HG02588 (cell line): ENCODE results near the gene WDR37.
"Not testable (repeated sequence)": the region's sequence is repeated elsewhere in the genome, so short reads cannot be mapped to it uniquely, and the experiment has no call there.

Experiments used
- ATAC-seq: cut with Tn5 transposase; IDR thresholded peaks from one replicate; pipeline ENCODE4 v1.9.1; 2021; ENCODE audit warnings: mild to moderate bottlenecking, moderate library complexity; ENCODE audit not compliant: unreplicated experiment

The WDR37 gene

DNA sequence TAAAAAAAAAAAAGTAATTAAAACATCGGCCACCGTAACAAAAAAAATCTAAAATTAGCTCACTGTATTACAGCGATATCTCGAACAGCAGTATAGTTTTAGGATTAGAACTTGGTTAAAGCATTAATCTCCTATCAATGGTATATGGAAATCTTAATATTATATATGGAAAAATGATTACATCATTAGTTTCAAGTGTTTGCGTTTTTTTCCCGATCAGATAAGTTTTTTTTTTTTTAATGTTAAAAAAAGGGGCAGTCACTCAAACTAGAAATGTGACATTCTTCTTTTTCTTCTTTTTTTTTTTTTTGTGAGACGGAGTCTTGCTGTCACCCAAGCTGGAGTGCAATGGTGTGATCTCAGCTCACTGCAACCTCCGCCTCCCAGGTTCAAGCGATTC is 14.7 kb upstream of the WDR37 start:
- no peak for ATAC-seq

DNA sequence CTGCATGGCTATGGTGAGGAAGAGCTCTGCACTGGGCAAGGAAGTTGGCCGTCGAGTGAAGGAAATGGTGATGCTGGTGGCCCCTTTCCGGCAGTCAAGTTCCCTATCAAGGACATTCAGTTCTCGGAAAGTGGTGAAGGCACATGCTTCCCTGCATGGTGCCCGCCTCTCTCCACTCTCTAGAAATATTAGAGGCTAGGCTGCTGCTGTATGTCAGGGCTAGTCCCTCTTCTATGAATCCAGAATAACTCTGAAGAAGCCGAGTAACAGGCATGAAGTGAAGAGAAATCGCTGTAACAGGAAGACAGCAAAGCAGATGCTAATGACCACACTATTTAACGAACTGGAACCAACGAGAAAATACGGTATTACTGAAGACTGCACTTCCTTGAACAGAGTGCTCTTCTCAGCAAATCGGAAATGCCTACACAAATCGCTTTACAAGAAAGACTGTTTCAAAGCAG is 12.6 kb upstream of the WDR37 start:
- ATAC-seq: no peak

DNA sequence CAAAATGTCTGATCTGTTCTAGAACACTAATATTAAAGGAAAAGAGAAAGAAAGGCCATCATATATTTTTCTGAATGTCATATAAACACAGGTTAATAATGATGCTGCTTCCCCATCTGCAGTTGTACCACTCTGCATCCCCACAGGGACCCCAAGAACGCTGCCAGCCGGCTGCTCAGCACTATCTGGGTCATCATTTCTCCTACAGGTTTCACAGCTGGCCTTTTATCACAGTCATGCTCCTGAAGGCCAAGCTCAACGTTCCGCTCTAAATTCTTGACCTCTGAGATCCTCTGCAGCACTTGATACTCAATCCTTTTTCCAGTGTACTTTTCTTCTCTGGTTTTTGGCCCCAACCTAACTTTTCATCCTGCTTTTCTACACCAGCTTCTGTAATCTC is 12.0 kb upstream of the WDR37 start:
- no peak for ATAC-seq

DNA sequence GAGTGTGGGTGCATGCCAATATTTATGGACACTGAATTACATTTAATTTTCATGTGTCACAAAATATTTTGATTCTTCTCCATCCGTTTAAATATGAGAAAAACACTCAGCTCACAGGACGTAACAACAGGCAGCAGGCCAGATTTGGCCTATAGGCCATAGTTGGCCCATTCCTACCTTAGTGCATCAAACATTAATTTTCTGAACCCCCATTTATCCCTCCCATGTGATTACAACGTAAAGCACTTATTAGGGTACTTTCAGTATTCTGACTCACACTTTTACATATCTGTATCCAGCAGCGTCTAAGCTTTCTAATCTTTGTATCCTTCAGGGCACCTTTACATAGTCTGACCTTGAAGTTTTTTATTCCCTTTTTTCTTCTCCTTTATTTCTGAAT is 11.2 kb upstream of the WDR37 start:
- no peak for ATAC-seq

DNA sequence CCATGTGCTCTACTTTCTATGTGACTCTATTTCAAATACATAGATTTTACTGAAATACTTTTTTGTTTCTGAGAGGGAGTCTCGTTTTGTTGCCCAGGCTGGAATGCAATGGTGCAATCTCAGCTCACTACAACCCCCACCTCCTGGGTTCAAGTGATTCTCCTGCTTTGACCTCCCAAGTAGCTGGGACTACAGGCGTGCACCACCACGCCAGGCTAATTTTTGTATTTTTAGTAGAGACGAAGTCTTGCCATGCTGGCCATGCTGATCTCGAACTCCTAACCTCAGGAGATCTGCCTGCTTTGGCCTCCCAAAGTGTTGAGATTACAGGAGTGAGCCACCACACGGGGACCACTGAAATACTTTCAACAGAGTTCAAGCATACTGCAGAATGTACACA is 10.8 kb upstream of the WDR37 start:
- no peak for ATAC-seq

DNA sequence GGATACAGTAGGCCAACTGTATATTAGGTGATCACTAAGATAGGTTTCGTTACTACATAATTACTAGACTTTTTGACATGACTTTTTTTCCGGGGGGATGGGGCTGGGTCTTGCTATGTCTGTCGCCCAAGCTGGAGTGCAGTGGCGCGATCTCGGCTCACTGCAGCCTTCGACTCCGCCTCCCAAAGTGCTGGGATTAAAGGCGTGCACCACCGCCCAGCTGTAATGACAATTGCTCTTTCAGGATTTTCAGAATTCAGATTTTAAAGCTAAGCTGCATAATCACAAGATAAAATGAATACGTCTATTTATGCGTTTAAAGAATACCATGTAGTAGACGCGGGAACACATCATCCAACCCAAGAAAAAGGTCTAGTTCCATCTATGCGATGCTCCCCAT is 8.2 kb upstream of the WDR37 start:
- no peak for ATAC-seq

DNA sequence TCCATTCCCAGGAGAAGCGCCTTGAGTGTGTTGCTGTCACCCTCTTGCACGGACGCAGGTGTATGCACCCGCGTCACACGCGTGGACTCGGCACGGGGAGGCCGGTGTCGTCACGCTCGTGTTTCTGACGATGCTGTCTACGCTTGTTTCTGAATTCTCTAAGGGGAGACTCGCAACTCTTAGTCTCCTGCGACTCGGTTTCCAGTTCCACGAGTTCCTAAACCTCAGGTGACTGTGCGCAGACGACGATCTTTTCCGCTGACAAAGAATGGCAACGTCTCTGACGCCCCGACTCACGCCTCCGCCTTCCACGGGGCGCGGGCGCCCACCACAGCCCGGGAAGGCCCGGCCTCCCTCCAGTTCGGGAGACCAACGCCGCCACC is 7.8 kb upstream of the WDR37 start:
- ATAC-seq: no peak

DNA sequence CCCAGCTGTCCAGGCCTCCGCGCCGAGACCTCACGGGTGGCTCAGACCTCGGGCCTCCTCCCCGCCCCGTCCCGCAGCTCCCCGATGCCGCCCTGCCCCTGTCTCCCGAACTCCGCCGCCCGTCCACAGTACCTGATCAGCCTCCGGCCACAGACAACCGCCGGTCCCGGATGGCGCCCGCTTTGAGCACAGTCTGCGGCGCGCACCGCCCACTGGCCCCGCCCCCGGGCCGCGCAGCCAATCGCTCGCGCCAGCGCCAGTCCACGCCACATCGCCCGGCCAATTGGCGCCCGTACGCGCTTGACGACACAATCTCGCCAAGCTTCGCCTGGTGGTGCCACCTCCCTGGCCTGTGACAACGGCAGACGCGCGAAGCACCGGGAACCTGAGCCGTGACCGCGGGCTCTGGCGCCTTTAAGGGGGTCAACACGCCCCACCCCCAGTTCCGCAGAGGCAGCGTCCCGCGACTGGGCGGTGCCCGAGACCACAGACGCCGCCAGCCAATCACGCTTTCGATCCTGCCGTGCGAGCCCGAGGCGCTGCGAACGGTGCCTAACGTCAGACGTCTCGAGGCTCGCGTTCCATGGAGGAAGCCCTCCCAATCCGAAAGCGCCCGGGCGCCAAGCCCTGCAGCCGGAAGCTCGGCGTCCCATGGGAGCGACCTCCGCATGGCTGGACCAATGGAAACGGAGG is 7.3 kb upstream of the WDR37 start, which contains the start of gene IDI1:
Gene IDI1, minus strand, starts transcription at position 388 of the 693 bp plus-strand sequence. Its CDS starts 116 bp downstream, at position 272.
- peak; percentile 80 for ATAC-seq

DNA sequence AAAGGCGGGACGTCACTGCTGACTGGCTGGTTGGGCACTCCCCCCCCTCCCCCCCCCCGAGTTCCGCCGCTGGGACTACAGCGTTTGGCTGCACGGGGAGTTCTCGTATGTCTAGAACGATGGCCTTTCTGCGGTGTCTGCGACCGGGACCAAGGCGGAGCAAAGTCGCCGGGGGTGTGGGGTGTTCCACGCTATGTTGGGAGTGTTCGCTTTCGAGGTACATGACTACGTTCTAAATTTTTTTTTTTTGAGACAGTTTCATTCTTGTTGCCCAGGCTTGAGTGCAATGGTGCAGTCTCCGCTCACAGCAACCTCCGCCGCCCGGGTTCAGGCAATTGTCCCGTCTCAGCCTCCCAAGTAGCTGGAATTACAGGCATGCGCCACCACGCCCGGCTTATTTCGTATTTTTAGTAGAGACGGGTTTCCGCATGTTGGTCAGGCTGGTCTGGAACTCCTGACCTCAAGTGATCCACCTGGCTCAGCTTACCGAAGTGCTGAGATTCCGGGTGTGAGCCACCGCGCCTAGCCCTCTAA is 6.7 kb upstream of the WDR37 start:
- no peak for ATAC-seq

DNA sequence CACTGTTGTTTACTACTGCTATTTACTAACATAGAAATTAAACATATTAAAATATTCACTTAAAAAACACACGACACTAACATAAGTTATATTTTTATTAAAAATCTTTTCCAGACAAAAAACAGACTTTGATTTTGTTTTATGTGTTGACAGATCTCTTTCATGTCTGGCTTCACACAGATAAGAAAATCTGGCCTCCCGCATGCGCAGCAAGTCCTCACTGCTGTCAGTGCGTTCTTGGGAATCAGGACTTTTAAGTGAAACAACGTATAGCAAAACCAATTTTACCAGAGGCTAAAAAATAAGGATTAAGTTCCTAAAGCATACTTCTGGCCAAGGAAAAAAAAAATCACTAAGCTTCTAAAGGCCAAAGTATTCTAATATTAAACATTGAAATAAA is 6.0 kb upstream of the WDR37 start:
- ATAC-seq: no peak

DNA sequence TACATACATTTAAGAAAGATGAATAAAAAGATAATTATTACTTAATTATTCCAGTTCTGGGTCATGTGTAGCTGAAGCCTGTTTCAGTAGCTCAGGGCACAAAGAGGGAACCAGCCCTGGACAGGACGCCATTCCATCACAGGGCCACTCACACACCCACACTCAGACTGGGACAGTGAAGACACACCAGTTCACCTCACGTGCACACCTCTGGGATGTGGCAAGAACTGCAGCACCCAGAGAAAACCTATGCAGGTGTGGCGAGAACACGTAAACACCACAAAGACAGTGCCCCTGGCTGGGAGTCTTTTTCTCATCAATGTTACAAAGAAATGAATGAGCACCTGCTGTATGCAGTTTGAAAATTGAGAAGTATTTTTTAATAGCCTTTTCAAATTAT is 5.6 kb upstream of the WDR37 start:
- ATAC-seq: no peak

DNA sequence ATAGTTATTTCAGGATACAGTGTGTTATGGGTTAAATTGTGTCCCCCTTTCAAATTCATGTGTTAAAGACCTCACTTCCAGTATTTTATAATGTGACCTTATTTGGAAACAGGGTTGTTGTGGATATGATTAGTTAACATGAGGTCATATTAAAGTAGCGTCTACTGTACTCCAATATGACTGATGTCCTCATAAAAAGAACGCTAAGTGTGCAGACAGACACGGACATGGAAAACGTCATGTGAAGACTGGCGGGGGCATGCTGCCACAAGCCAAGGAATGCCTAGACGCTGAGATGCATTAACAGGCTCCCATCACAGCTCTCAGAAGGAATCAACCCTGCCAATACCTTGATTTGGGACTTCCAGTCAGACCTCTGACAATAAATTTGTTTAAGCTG is 1.5 kb upstream of the WDR37 start:
- ATAC-seq: no peak

DNA sequence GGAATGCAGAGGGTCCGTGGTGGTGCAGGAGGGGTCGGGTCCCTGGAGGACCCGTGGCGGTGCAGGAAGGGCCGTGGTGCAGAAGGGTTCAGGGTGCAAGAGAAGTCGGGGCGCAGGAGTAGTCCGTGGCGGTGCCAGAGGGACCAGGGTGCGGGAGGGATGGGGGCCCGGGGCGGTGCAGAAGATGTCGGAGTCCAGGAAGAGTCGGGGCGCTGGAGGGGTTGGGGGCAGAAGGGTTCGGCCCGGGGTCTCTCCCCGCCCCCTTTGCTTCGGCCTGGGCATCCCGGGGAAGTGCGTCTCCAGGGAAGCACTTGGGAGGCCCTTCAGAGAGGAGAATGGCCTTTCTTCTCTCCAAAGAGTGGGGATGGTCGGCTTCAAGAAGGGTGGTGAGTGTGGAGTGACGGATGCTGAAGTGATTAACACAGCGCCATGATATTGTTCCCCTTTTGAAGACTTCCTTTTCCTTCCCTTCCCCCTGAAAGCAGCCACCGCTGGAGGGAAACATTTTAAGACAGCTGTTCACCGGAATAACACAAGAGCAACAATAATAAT is 997 bp downstream of the WDR37 start:
- peak; percentile 12 for ATAC-seq

DNA sequence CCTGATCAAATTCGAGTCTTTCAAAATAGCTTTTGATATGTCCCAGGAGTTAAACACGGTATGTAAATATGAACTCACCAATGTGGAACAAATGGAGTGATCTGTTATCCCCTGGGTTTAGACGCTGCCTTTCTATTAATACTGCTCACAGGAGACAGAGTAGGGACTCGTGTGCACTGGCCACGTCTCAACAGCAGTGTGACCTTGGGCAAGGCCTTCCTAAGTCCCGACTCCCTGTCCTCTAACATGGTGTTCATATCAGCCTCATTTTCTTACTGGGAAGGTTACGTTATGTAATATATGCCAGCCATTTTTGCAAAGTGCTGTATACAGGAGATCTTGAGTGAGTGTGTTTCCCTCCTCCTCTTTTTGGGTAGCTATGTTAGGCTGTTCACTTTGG is 1.8 kb downstream of the WDR37 start:
- no peak for ATAC-seq

DNA sequence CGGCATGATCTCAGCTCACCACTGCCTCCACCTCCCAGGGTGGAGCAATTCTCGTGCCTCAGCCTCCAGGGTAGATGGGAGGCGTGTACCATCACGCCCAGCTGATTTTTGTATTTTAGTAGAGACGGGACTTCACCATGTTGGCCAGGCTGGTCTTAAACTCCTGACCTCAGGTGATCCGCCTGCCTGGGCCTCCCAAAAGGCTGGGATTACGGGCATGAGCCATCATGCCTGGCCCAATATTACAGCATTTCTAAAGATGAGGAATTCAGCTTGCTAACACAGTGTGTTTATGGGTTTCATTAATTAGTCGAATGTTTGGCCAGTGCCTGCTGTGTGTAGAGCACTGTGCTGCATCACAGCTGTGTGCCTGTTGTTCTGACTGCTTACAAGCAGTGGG is 3.7 kb downstream of the WDR37 start:
- no peak for ATAC-seq

DNA sequence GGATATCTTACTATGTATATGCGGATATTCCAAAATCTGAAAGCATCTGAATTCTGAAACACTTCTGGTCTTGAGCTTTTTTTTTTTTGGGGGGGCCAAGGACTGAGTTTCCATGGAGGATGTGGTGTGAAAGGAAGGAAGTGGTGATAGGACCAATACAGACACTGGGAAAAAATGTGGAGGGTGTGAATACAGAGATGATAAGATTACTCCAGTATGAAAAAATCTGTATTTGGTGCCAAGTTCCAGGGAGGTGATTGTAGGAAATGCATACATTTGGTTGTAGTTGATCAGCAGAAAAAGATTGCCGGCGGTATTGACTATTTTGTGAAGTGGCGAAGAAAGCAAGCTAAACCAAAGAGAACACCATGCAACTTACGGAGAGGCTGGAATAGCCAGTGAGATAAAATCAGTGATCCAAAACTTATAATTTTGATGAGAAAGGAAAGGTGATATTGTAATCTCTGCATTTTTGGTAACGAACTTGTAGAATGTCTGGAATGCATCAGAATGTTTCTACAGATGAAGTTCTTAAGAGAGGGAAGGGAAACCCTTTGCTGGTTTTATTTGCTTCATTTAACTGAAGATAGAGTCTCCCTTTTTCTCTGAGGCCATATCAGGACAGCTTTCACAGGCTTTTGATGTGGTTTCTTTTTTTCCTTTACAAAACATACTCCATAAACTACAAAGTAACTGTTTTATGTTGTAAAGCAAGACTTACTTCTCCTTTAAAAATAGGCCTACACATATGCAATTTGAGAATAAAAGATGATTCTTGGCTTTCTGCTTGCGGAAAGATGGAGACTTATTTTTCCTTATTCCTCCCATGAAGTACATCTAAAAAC is 6.0 kb downstream of the WDR37 start:
- ATAC-seq: no peak

DNA sequence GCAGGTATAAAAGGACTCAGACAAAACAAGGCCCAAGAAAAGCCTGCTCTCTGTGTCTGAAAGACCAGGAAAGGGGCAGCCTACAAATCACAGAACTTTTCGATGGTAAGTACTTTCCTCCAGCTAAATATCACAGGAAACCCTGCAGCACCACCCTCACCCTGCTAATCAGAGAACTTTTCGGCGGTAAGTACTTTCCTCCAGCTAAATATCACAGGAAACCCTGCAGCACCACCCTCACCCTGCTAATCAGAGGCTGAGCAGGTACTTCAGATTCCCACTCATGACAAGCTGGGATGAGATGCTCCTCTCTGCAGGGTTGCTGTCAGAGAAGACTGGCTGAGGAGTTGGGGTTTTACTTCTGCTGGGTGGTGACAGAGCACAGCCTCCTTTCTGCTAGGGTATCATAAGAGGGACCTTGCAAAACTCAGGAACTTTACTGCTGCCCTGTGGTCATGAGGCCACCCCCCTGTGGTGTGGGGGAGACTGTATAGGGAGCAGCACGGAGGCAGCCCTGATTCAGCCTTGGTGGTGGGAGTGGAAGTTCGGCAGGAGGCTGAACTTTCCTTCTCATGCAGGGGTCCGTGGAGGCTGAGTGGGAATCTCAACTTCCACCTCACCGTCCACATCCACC is 7.2 kb downstream of the WDR37 start:
- ATAC-seq: no peak

DNA sequence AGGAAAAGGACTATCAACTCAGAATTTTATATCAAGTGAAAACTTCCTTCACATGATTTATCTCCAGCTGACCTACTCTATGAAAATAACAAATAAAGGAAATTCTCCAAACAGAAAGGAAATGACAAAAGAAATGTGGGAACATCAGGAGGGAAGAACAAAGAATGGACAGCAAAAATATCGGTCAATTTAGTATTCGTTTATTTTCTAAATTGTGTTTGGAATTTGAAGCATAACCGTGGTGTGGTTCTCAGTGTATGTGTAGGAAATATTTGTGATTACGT is 8.7 kb downstream of the WDR37 start:
- no peak for ATAC-seq

DNA sequence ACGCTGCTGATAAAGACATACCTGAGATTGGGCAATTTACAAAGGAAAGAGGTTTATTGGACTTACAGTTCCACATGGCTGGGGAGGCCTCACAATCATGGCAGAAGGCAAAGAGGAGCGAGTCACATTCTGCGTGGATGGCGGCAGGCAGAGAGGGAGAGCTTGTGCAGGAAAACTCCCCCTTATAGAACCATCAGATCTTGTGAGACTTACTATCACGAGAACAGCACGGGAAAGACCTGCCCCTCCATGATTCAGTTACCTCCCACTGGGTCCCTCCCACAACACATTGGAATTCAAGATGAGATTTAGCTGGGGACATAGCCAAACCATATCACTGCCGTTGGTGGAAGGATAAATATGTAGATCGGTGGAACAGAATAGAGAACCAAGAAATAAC is 10.5 kb downstream of the WDR37 start:
- not testable (repeated sequence) for ATAC-seq

DNA sequence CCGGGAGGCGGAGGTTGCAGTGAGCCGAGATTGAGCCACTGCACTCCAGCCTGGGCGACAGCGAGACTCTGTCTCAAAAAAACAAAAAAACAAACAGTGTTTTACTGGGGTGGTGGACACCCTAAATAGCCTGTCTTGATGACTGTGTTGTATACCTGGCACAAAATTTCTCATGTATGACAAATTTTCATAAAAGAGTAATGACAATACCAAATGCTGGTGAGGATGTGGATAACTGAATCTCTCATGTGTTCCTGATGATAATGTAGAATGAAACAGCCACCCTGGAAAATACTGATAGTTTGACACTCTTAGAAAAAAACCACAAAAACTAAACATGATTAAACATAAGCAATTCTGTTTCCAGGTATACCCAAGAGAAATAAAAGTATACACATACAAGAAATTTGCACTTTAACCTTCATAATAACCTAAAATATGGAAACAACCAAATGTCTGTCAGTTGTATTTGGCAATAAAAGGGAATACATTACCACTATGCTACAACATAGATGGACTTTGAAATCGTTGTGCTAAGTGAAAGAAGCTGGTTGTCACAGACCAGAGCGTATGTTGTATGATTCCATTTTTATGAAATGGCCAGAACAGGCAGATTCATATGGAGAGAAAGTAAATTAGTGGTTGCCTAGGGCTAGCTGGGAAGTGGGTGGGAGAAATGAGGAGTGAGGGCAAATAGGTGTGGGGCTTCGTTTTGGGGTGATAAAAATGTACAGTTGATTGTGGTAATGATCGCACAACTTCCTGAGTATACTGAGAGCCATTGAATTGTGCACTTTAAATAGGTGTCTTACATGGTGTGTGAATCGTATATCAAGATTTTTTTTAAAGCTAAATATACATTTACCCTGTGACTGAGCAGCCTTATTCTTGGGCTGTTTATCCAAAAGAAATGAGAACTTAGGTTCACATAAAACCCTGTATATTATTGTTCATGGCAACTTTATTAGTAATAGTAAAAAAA is 12.5 kb downstream of the WDR37 start:
- no peak for ATAC-seq
